K562 (cell line): ENCODE data around the gene PDE6H.

Experiments
- CBX2 ChIP-seq: fragments of 200-600 bp; sonication (generic); IDR thresholded peaks from one replicate; pipeline ENCODE4 v1.6.1; 2012; ENCODE audit warnings: mild to moderate bottlenecking, low read length, inconsistent platforms; ENCODE audit not compliant: insufficient read depth, poor library complexity, severe bottlenecking
- CHCHD3 ChIP-seq: fragments of 250-450 bp; sonication (Bioruptor Pico); IDR thresholded peaks from 2 replicates; pipeline ENCODE4 v2.1.2; 2022; ENCODE audit warnings: mild to moderate bottlenecking
- CTCF ChIP-seq, 3 experiments: IDR thresholded peaks in 2 of 3; conservative IDR thresholded peaks in 1 of 3; 2 replicates each; pipeline ENCODE4 v1.5.1; 2011 to 2012; ENCODE audit warnings: low read length in 3 of 3, mild to moderate bottlenecking in 3 of 3, control low read depth in 2 of 3, improper control_type of control experiment in 1 of 3, inconsistent platforms in 1 of 3, low read depth in 1 of 3, mixed read lengths in 1 of 3, moderate library complexity in 1 of 3; ENCODE audit not compliant: insufficient read depth in 2 of 3
- GTF2F1 ChIP-seq: IDR thresholded peaks from 2 replicates; pipeline ENCODE4 v1.6.1; 2011; ENCODE audit warnings: low read depth, low read length, improper control_type of control experiment
- HCFC1 ChIP-seq: IDR thresholded peaks from 2 replicates; pipeline ENCODE4 v1.6.1; 2012; ENCODE audit warnings: low read depth, low read length, improper control_type of control experiment
- IRF2 ChIP-seq: sonication (generic); formaldehyde crosslinking; IDR thresholded peaks from 2 replicates; pipeline ENCODE4 v1.8.1; 2022; ENCODE audit warnings: mild to moderate bottlenecking, missing genetic modification reagents
- LARP7 ChIP-seq: fragments of 450-650 bp; IDR thresholded peaks from 2 replicates; pipeline ENCODE4 v1.6.1; 2016
- POLR2A ChIP-seq: fragments of 450-650 bp; conservative IDR thresholded peaks from 2 replicates; pipeline ENCODE4 v1.6.1; 2016
- TOE1 ChIP-seq, 2 experiments: fragments of 450-650 bp in 1 of 2; sonication (generic) in 1 of 2; formaldehyde crosslinking in 1 of 2; IDR thresholded peaks; 2 replicates each; pipeline versions ENCODE4 v1.7.1 to v1.8.0; 2016 to 2022; ENCODE audit warnings: borderline replicate concordance in 2 of 2, mild to moderate bottlenecking in 2 of 2, antibody characterized with exemption in 1 of 2, inconsistent platforms in 1 of 2, low read depth in 1 of 2, missing genetic modification reagents in 1 of 2, moderate library complexity in 1 of 2
- ZNF121 ChIP-seq: sonication (generic); formaldehyde crosslinking; conservative IDR thresholded peaks from 2 replicates; pipeline ENCODE4 v1.8.0; 2022; ENCODE audit warnings: missing genetic modification reagents

GRCh38 chr12:14946162-14946561 is 26.7 kb upstream of the PDE6H start:
- TF ChIP-seq LARP7 (no peak), IRF2 (CRISPR knock-in tag) (no peak), CTCF (IDR thresholded peaks at IDR 0.05 in 2 of 3, conservative IDR thresholded peaks at IDR 0.05 in 1 of 3; ENCODE audit: insufficient read depth in 2 of 3, low read depth in 1 of 3, low read length in 3 of 3) (no peak), POLR2A (no peak), CHCHD3 (no peak), HCFC1 (no peak), TOE1 (IDR thresholded peaks at IDR 0.05; ENCODE audit: borderline replicate concordance) (no peak), TOE1 (CRISPR knock-in tag; IDR thresholded peaks at IDR 0.05; ENCODE audit: borderline replicate concordance, low read depth) (no peak), CBX2 (no peak), GTF2F1 (no peak), ZNF121 (no peak)
